RWPE1 (cell line): ENCODE measurements around the gene S1PR3.

Experiments used
- CTCF ChIA-PET: fragments of 350-600 bp; sonication (Branson Sonifier 250); formaldehyde crosslinking; extraction: SDS; loops from one replicate; lab custom pipeline; 2021; lab: Yijun Ruan, JAX
- POLR2A ChIA-PET: fragments of 400-600 bp; formaldehyde crosslinking; extraction: SDS; loops from one replicate; lab custom pipeline; 2020; ENCODE audit warnings: antibody characterized with exemption; ENCODE audit not compliant: low non-redundant PET; lab: Yijun Ruan, JAX
- DNase-seq: peaks from one replicate; pipeline ENCODE4 v3.0.0; 2012; ENCODE audit warnings: low spot score
- H3K27ac ChIP-seq: fragments of 450-650 bp; 2 replicates; pipeline ENCODE4 v1.5.1; 2017
- TF ChIP-seq, protein P1 (sequence below): fragments of 450-650 bp; conservative IDR thresholded peaks from 2 replicates; pipeline ENCODE4 v1.5.1; 2017; ENCODE audit warnings: low read depth, mild to moderate bottlenecking

Gene S1PR3

DNA sequence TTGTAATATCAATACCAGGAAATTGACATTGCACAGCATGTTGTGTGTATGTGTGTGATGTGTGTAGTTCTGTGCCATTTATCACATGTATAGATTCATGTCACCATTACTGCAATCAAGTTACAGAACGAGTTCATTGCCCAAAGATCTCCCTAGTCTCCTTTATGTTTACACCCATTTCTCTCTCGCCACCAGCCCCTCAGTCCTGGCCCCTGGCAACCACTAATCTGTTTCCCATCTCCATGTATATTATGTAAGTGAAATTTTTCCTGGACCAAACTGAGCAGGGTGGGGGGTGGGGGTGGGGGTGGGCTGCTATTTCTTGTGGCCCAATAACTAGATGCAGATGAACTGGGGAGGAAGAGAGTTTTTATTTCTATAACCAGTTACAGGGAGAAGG, 11.5 kb upstream of the S1PR3 start:
- POLR2A ChIA-PET: no interaction called here
- H3K27ac ChIP-seq: no peak overlapping the region
- CTCF ChIA-PET: interaction anchor here (0.6 kb wide), 1 partner anchor 386 kb away, joined by 4 read pairs; no protein-coding TSS in a partner anchor
- no peak for DNase-seq
- TF ChIP-seq, protein P1, sequence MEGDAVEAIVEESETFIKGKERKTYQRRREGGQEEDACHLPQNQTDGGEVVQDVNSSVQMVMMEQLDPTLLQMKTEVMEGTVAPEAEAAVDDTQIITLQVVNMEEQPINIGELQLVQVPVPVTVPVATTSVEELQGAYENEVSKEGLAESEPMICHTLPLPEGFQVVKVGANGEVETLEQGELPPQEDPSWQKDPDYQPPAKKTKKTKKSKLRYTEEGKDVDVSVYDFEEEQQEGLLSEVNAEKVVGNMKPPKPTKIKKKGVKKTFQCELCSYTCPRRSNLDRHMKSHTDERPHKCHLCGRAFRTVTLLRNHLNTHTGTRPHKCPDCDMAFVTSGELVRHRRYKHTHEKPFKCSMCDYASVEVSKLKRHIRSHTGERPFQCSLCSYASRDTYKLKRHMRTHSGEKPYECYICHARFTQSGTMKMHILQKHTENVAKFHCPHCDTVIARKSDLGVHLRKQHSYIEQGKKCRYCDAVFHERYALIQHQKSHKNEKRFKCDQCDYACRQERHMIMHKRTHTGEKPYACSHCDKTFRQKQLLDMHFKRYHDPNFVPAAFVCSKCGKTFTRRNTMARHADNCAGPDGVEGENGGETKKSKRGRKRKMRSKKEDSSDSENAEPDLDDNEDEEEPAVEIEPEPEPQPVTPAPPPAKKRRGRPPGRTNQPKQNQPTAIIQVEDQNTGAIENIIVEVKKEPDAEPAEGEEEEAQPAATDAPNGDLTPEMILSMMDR: no peak

DNA sequence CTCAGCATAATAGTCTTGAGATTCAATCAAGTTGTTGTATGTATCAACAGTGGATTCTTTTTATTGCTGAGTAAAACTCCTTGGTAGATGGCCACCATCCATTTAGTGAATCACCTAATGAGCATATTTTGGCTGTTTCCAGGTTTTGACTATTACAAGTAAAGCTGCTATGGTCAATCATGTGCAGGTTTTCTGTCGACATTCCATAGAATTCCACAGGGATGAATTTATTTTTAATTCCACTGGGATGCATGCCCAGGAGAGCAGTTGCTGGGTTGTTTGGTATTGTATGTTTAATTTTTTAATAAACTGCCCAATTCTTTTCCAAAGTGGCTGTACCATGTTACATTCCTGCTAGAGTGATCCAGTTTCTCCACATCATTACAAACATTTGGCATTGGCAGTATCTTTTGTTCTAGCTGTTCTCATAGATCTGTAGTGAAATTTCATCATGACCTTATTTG, 10.5 kb upstream of the S1PR3 start:
- ChIA-PET POLR2A (no interaction called here), CTCF (interaction anchor here (0.7 kb wide), 1 partner anchor 28 kb away, joined by 4 read pairs; no protein-coding TSS in a partner anchor)
- H3K27ac ChIP-seq: no peak overlapping the region
- TF ChIP-seq, protein P1: no peak
- no peak for DNase-seq

DNA sequence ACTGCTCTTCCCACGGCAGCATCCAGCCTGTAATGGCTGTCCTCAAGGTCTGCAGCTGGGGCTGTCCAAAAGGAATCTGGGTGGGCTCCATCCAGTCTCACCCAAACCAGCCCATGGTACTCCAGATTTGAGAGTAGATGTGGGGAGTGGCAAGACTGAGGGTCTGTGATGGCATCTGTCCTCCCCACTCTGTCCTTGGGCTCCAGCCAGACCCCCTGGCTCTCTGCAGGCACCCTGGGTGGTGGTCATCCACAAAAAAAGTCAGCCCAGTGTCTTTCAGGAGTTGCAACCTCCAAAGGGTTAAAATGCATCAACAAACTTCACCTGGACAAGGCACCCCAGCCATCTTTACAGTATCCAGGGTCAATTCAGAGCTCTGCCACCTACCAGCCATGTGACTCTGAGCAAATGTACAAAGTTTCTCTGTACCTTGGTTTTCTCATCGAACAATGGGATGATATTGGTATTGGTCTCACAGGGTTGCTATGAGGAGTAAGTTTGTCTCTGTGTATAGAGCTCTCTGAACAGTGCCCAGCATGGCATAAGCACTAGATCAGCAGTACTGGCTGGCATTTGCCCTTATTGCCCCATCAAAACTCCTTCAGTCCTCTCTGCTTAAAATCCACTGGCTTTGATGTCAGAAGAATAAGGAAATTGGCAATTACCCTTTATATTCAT, 7.3 kb upstream of the S1PR3 start:
- ChIA-PET CTCF (interaction anchor here (0.6 to 0.7 kb wide), 2 partner anchors 17 to 675 kb away, joined by 3 to 6 read pairs; no protein-coding TSS in a partner anchor), POLR2A (no interaction called here)
- H3K27ac ChIP-seq: no peak overlapping the region
- TF ChIP-seq, protein P1: no peak
- no peak for DNase-seq

DNA sequence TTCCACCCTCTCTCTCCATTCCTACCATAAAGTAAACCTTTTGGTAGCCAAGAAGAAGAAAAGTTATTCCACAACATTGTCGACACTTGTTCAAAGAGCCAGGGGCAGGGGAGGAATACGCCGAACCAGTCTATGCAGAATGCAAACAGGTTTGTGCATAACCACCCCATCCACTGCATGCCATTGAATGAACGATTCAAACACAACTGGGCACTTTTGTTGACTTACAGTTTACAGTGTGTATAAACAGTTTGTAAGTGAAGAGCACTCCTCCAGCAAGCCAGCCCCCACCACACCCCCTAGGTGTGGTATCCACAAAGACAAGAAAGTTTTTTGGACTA, 6.8 kb upstream of the S1PR3 start:
- TF ChIP-seq, protein P1: no peak
- POLR2A ChIA-PET: no interaction called here
- no peak for DNase-seq
- CTCF ChIA-PET: no interaction called here
- H3K27ac ChIP-seq: no peak overlapping the region

DNA sequence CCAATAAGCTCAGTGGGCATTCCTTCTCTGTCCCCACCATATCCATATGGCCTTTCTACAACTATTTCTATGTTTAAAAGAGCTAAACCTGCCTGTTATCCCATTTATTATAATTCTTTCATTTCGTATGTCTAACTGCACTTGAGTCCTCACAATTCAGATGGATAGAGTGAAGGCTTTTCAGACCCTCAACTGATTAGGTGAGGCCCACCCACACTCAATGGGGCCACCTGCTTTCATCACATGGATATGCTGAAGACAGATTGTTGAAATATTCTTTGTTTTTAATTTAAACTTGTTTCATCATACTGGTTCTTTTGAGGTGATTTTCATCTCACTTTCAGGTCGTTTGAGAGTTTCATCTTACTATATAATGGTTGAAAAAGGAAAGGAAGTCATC, 5.7 kb upstream of the S1PR3 start:
- H3K27ac ChIP-seq: no peak overlapping the region
- ChIA-PET CTCF (no interaction called here), POLR2A (no interaction called here)
- TF ChIP-seq, protein P1: no peak
- DNase-seq: no peak

DNA sequence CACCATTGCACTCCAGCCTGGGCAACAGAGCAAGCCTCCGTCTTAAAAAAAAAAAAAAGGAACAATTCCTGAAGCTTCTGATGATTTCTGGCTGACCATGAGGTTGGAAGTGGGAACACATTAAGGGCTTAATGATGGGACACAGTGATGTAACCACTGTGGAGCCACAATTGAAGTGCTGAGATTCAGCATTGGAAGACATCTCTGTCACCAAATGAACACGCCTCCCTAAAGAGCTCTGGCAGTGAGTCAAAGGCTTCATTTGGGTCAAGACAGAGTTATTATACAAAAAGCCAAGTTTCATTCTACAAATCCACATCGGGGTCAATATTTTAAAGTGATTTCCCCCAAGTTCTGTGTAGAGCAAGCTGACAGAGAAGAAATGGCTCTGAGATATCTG, 4.5 kb upstream of the S1PR3 start:
- CTCF ChIA-PET: interaction anchor here (1.6 kb wide), 1 partner anchor 14 kb away, joined by 4 read pairs; no protein-coding TSS in a partner anchor
- POLR2A ChIA-PET: no interaction called here
- DNase-seq: no peak
- TF ChIP-seq, protein P1: no peak
- H3K27ac ChIP-seq: no peak overlapping the region
